Left renal cortex interstitium (tissue), 4 donors: ENCODE measurements around the gene ZNF362. TPM values are rescaled to one million over a fixed set of nuclear protein-coding genes. Genes with fewer than 3 reads are reported as not detected.

Experiments
- DNase-seq, 4 donors: peaks; one replicate each; pipeline ENCODE4 v3.0.0-alpha.2; 2013; ENCODE audit warnings: low read depth in 4 of 4, low spot score in 2 of 4, missing footprints in 1 of 4
- polyA plus RNA-seq, 4 donors: library from polyadenylated mRNA; unstranded; fragments of 120-200 nt; gene quantifications; one replicate each; pipeline ENCODE4 v1.2.1, GENCODE V29; 2013; ENCODE audit not compliant: insufficient read length in 4 of 4

ZNF362 gene
- polyA plus RNA-seq, 4 donors, result 55.5 to 80.2 (median 66.3) TPM

DNA sequence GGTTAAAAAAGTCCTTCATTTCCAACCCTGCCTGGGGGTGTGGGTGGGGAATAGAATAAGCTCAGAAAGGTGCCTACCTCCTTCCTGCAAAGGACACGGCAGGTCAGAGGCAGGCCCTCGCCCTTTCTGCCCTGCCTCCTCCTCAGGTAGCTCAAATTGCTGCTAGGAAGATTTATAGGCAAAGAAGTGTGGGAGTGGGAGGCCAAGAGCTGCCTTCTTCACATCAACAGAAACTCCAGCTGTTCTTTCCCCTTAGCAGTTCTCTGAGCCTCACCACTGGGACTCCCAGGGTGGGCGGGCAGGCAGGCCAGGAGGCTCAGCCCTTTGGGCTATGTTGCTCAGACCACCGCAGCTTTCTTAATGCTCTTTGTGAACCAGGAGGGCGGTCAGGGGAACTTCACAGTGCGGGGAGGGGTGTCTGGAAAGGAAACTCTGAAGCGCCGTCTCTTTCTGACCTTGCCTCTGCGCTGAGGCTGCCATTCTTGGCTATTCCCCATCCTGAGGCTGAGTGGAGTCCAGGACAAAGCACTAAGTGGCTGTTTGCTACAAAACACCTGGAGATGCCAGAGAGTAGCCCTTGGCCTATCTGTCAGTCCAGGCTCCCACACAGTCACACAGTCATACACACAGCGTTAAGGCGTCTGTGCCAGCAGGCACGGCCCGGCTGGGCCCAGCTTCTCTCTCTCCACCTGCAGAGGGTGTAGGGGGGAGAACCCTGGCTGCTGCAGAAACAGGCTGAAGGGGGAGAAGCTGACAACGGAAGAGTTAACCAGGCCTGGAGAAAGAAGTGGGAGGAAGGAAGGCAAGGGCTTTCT is 67.6 kb downstream of the ZNF362 start:
- no peak for DNase-seq

GRCh38 chr1:33324677-33325575 is 68.6 kb downstream of the ZNF362 start:
- no peak for DNase-seq

- DNase-seq, result no peak
Observed at GRCh38 chr1:33326785-33327184, 70.5 kb downstream of the ZNF362 start.

DNA sequence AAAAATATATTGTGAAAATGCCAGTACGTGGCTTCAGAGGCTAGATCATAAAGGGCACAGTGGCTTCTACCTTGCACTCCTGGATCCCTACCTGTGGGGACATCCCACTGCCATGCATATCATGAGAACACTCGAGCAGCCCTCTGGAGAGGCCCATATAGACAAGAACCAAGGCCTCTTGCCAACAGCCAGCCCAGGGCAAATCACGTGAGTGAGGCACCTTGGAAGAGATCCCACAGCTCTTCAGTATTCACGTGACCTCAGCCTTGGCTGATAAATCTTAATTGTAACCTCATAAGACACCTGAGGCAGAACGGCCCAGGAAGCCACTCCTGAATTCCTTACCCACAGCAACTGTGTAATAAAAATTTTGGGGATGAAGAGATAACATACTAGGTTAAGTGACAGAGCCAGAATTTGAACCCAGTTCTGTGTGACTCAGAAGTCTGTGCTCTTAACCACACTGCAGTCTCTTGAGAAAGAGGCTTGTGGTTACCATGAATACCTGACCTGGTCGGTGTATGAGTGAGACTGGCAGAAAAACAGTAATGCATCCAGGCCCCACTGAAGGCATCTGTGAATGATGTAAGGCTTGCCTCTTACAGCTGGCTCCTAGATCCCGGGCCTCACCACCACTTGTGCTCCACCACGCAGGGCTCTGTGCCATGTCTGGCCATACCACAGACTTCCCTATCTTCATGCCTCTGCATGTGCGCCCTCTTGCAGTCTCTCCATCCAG is 71.5 kb downstream of the ZNF362 start:
- DNase-seq, result no peak

DNA sequence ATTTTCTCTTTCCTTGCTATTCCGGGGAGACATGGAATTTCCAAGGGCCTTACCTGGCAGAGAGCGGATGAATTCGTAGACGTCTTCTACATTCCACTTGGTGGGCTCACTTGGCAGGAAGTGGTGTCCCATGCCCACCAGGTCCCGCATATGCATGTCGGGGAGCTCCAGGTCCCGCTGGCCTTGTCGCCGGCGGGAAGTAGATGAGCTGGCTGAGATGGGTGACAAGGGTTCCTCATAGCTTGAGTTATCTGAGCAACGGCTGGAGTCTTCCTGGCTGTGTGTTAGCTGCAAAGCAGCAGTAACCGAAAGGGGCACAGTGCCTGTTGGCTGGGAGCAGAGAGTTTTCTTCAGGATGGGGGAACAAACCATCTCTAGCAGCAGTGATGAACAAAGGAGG is 72.5 kb downstream of the ZNF362 start:
- DNase-seq, result no peak

DNA sequence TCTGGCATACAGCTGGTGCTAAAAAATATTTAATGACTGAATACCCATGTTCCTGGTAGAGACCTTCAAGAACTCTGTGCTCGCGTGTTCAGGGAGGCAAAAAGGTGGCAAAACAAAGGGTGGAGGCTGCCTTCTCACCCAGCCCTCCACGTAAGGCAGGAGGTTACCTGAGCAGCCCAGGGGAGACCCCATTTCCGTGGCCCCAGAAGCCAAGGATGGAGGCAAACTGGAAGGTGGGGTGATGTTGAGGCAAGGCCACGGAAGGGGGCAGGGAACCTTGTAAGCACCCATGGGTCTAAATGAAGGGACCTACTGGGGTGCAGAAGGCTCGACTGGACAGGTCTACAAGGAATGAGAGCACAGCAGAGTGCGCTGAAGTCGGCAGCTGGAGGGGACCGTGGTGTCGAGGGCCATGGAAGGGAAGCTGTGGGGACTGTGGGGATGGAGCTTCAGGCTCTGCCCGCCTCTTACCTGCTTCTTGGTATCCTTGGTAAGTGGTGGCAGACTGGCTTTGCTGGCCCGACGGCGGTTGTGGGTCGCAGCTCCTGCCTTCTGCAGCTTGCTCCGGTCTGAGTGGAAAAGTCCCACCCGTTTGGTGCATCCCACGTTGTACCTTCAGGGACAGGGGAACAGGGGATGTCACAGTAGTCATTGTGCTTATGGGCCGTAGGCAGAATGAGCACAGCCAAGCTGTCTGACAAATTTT is 73.5 kb downstream of the ZNF362 start:
- no peak for DNase-seq

GRCh38 chr1:33330361-33330890 is 74.1 kb downstream of the ZNF362 start:
- no peak for DNase-seq

- no peak for DNase-seq
Observed at GRCh38 chr1:33330906-33331305, 74.6 kb downstream of the ZNF362 start.

GRCh38 chr1:33331444-33332356 is 75.4 kb downstream of the ZNF362 start:
- DNase-seq, result no peak

GRCh38 chr1:33332357-33332789 is 76.1 kb downstream of the ZNF362 start:
- no peak for DNase-seq

GRCh38 chr1:33332881-33333280 is 76.6 kb downstream of the ZNF362 start:
- no peak for DNase-seq

DNA sequence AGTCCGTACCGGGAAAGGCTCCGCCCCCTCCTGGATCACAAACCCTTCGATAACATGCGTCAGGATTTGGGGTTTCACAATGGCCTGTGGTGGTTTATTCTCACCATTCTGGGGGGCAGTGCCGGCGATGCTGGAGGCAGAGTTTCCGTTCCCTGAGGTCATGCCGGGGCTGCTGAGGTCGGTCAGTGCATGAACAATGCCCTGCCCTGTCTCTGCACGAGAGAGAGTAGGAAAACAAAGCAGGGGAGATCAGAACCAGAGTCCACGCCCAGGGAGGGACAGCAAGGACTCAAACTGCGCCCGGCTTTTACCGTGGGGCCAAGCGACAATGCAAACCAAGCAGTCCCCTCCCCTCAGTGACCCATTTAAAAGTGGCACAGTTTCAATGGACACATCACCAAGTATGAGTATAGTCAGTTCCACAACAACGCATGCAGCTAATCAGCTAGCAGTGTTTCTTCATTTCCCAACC is 77.8 kb downstream of the ZNF362 start:
- no peak for DNase-seq

- no peak for DNase-seq
Observed at GRCh38 chr1:33335020-33335419, 78.7 kb downstream of the ZNF362 start.

DNA sequence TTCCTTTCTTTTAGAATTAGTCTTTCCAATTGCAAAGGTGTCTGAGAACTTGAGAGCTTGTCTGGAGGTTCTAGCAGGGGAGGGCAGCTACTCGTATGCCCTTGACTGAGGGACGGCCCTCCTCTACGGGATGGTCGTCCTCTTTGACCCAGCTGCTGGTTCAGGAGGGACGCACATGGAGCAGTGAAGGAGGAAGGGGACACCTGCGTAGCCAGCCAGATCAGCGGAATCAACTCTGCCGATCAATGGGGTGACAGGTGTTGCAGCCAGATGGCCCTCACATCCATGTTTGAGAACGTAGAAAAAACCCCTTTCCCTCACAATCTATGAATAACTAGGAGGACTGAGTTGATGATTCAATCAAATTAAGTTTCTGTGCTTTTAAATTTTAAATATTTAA is 80.3 kb downstream of the ZNF362 start:
- DNase-seq, result no peak

DNA sequence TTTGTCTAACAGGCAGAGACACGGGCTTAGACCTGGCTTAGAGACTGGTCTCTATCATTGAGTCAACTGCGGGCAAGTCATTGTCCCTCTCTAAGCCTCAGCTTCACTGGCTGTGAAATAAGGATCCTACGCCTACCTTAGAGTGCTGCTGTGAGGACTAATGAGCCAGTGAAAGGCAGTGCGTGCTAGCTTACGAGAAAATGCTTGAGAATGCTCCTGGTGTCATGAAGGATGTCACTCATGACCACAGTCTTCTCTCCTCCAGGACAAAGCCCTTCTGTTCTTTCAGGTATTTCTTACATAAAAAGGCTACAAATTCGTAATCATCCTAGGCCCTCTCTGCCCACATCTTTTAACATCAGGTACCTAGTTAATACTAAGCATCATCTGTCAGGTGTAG is 81.1 kb downstream of the ZNF362 start:
- no peak for DNase-seq

DNA sequence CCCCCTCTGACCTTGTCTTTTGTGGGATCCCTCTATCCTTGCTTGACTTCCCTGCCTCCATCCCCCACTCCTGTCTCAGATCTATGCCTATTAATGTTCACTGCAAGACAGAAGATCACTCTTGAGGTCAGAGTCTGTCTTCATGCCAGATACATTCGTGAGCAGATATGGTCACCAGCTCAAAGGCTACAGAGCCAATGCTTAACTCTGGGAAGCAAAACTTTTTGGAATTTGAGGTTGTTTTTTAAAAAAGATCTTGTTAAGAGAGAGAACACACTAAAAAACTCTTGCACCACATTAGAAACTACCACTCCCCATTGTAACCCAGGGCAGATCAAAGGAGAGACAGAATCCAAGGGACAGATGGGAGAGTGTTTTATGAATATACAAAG is 81.8 kb downstream of the ZNF362 start:
- no peak for DNase-seq

DNA sequence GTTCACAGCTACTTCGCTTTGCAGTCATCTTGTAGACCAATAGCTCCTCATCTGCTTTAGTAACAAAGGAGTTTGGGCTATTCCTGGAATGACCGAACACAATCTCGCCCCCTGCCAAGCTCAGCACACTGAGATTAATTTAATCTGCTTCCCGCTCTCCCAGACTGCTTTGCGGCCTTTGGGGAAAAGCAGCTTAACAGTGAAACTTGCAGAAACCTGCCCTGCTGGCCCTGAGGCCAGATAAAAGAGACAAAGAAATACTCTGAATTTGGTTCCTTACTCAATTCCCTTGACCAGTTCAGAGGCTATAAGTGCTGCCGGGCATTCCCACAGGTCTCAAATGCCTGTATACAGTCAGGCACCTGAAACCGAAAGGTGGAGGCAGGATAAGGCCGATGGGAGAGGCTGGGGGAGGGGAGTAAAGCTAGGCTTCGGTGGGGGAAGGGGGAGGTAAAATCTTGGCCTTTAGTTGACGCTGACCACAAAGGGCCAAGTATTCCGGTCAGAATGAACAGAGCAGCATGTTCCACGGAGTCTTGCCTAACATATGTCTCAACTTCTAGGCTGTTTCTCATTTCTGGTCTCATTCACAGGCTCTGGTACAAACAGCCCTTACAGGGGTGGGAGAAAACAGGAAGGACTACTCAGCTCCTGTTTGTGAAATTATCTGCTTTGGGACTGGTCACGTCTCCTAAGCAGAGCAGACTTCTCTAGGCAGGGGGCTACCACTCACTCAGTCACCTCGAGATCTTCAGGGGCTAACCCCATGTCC is 82.3 kb downstream of the ZNF362 start:
- DNase-seq, result no peak

GRCh38 chr1:33339413-33339812 is 83.1 kb downstream of the ZNF362 start:
- no peak for DNase-seq
